CD8-positive, alpha-beta memory T cell (primary cell): ENCODE data around the gene FBLN5. TPM values are rescaled to one million over a fixed set of nuclear protein-coding genes. Genes with fewer than 3 reads are reported as not detected.
"Not testable (repeated sequence)": the region's sequence is repeated elsewhere in the genome, so short reads cannot be mapped to it uniquely, and the experiment has no call there.

Source experiments
- CTCF ChIA-PET: fragments of 350-600 bp; sonication (Branson Sonifier 250); formaldehyde crosslinking; loops from one replicate; lab custom pipeline; 2021; ENCODE audit warnings: antibody characterized with exemption; lab: Charles Lee
- POLR2A ChIA-PET: fragments of 350-600 bp; sonication (Branson Sonifier 250); formaldehyde crosslinking; loops from one replicate; lab custom pipeline; 2021; ENCODE audit warnings: antibody characterized with exemption; lab: Charles Lee
- DNase-seq, 5 donors: peaks; one replicate each; pipeline versions ENCODE4 v3.0.0 to v3.0.0-alpha.2; 2020 to 2022; ENCODE audit warnings: mixed read lengths in 1 of 5
- H3K27ac ChIP-seq: one replicate; pipeline ENCODE4 v1.7.0; 2013; ENCODE audit warnings: low read depth, mild to moderate bottlenecking, low read length, moderate library complexity
- H3K27me3 ChIP-seq: 2 replicates; pipeline ENCODE4 v1.7.0; 2013; ENCODE audit warnings: low read length, mild to moderate bottlenecking; ENCODE audit not compliant: insufficient read depth, poor library complexity, severe bottlenecking
- H3K36me3 ChIP-seq: 2 replicates; pipeline ENCODE4 v1.7.0; 2013; ENCODE audit warnings: mild to moderate bottlenecking, low read length, moderate library complexity; ENCODE audit not compliant: insufficient read depth
- H3K4me1 ChIP-seq: 2 replicates; pipeline ENCODE4 v1.7.0; 2013; ENCODE audit warnings: mild to moderate bottlenecking, low read length, moderate library complexity; ENCODE audit not compliant: insufficient read depth
- H3K4me3 ChIP-seq: 2 replicates; pipeline ENCODE4 v1.7.0; 2013; ENCODE audit warnings: mild to moderate bottlenecking, low read length
- H3K9me3 ChIP-seq: 2 replicates; pipeline ENCODE4 v1.7.0; 2013; ENCODE audit warnings: mild to moderate bottlenecking, low read length
- H3K27ac Mint-ChIP-seq, 8 donors: one replicate each; pipeline ENCODE4 v1.8.0; 2020 to 2021; ENCODE audit warnings: mixed read lengths in 8 of 8, mild to moderate bottlenecking in 6 of 8, inconsistent platforms in 3 of 8, moderate library complexity in 3 of 8
- H3K27me3 Mint-ChIP-seq, 2 donors: one replicate each; pipeline ENCODE4 v1.8.0; 2020 to 2021; ENCODE audit warnings: mixed read lengths in 2 of 2, mild to moderate bottlenecking in 1 of 2, moderate library complexity in 1 of 2
- H3K36me3 Mint-ChIP-seq, 3 donors: one replicate each; pipeline ENCODE4 v1.8.0; 2020 to 2021; ENCODE audit warnings: mixed read lengths in 3 of 3, inconsistent platforms in 1 of 3, mild to moderate bottlenecking in 1 of 3
- H3K4me1 Mint-ChIP-seq, 3 donors: one replicate each; pipeline ENCODE4 v1.8.0; 2020 to 2021; ENCODE audit warnings: mixed read lengths in 3 of 3, inconsistent platforms in 1 of 3, mild to moderate bottlenecking in 1 of 3
- H3K4me3 Mint-ChIP-seq, 7 donors: one replicate each; pipeline ENCODE4 v1.8.0; 2020 to 2021; ENCODE audit warnings: mixed read lengths in 7 of 7, mild to moderate bottlenecking in 6 of 7, moderate library complexity in 4 of 7, inconsistent platforms in 2 of 7
- H3K9me3 Mint-ChIP-seq, 5 donors: one replicate each; pipeline ENCODE4 v1.8.0; 2020 to 2022; ENCODE audit warnings: mixed read lengths in 5 of 5, mild to moderate bottlenecking in 3 of 5, moderate library complexity in 2 of 5, inconsistent platforms in 1 of 5
- polyA plus RNA-seq: library from polyadenylated mRNA; unstranded; fragments of 300-500 nt; fragmentation: Illumina TruSeq; gene quantifications from one replicate; pipeline ENCODE4 v1.2.3, GENCODE V29; 2021
- total RNA-seq, 2 experiments: library from RNA; stranded (reverse); gene quantifications; one replicate each; pipeline ENCODE4 v1.2.3, GENCODE V29; 2021

Gene FBLN5
- total and polyA plus RNA-seq, 3 experiments from 2014 or later = 0.82 to 12.1 (median 0.96) TPM

DNA sequence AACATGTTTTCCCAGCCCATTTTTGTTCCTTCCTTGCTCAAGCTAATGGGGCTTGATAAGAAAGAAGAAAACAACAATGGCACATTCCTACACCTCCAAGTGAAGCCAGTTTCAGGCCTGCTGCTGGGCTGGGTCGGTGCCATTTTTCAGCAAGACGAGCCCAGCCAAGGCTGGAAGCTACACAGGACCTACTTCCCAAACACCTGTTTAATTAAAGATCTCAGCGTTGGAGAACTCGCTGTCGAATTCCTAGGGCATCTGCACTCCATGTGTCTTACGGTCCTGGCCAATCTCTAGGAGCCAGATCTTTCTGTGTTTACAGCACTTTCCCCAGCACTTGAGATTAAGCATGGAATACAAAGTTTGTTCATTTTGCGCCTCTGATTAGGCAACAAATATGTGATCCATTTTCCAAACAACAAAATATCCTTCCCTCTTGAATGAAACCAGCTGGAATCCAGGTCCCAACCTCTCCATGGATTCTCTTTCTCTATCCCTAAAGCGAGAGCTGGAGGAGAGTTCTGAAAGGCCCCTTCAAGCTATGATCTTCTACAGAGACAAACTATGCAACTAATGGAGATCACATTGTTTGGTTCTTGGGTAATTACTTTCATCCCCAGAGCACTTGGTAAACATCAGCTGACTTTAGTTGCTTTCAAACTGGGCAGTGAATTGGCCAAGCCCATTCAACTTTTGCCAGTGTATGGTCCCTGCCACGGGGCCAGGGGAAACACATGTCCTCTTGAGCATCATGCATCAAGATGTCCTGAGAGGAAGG is 45.9 kb downstream of the FBLN5 start:
- no peak overlapping the region for H3K4me3 Mint-ChIP-seq
- no peaks in the 10 kb centered on the region for H3K27me3 ChIP-seq
- H3K4me3 ChIP-seq = no peak overlapping the region
- H3K4me1 Mint-ChIP-seq = peaks cover 1 to 15% (median 6%) of the 10 kb centered on the region in 3 donors
- H3K9me3 ChIP-seq = no peaks in the 10 kb centered on the region
- ChIA-PET POLR2A (no interaction called here), CTCF (interaction anchor here (1.2 kb wide), 1 partner anchor 10 kb away, joined by 6 read pairs; no protein-coding TSS in a partner anchor)
- H3K9me3 Mint-ChIP-seq = no peaks in the 10 kb centered on the region
- H3K4me1 ChIP-seq = no peaks in the 10 kb centered on the region
- no peaks in the 10 kb centered on the region for H3K27me3 Mint-ChIP-seq
- no peaks in the 10 kb centered on the region for H3K36me3 ChIP-seq
- no peaks in the 10 kb centered on the region for H3K36me3 Mint-ChIP-seq
- no peak for DNase-seq
- no peak overlapping the region for H3K27ac Mint-ChIP-seq
- no peak overlapping the region for H3K27ac ChIP-seq

DNA sequence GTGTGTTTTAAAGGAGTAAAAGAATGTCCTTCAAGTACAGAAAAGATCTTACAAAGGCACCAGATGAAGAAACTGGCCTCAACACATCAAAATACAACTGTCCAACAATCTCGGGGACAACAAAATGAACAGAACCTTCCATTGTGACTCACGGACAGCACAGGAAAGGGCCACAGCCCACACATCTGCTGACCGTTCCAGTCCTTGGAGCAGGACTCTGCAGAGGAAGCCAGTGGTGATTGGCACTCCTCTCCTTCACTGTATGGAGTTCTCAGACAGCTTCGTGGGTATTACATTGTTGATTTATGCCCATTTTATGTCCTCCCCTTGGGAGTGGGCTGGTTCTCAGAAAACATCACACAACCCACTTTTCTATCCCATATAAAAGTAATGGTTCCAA is 47.7 kb downstream of the FBLN5 start:
- no peaks in the 10 kb centered on the region for H3K27me3 Mint-ChIP-seq
- peak overlapping the region in 2 of 8 donors; percentile 17 to 78 for H3K27ac Mint-ChIP-seq
- H3K27me3 ChIP-seq = no peaks in the 10 kb centered on the region
- no peak for DNase-seq
- no peak overlapping the region for H3K27ac ChIP-seq
- H3K4me3 ChIP-seq = no peak overlapping the region
- CTCF ChIA-PET = interaction anchor here (0.9 to 2.7 kb wide), 6 partner anchors 12 to 144 kb away, joined by 3 to 11 read pairs (median 5); partner anchors contain the start of gene TC2N
- POLR2A ChIA-PET = no interaction called here
- no peaks in the 10 kb centered on the region for H3K36me3 ChIP-seq
- H3K4me1 Mint-ChIP-seq = peaks cover 5 to 20% (median 9%) of the 10 kb centered on the region in 3 donors
- H3K36me3 Mint-ChIP-seq = no peaks in the 10 kb centered on the region
- H3K9me3 ChIP-seq = no peaks in the 10 kb centered on the region
- H3K4me1 ChIP-seq = no peaks in the 10 kb centered on the region
- no peak overlapping the region for H3K4me3 Mint-ChIP-seq
- H3K9me3 Mint-ChIP-seq = no peaks in the 10 kb centered on the region

DNA sequence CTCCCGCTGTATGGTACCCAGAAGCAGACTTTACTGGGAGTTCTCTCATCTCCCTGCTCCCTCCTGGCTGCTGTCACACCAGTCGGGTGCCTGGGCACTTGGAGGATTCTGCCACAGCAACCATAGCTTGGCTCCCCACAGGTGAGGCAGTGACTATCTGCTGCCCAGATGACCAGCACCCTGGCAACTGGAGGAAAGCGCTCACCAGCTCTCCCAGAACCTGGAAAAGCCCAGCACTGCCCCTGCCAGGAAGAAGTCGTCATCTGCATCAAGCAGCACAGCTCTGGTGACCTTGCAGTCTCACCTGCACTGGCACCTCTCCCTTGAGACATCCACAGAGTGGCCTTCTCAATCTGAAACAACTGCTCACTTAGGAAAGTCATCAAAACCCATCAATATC is 48.3 kb downstream of the FBLN5 start:
- H3K36me3 ChIP-seq = no peaks in the 10 kb centered on the region
- H3K36me3 Mint-ChIP-seq = no peaks in the 10 kb centered on the region
- DNase-seq = peak in 1 of 5 donors; percentile 17
- H3K4me1 ChIP-seq = peaks cover 3% of the 10 kb centered on the region
- ChIA-PET POLR2A (interaction anchor here (1.2 kb wide), 1 partner anchor 53 kb away, joined by 3 read pairs; no protein-coding TSS in a partner anchor), CTCF (interaction anchor here (0.9 to 2.7 kb wide), 8 partner anchors 11 to 143 kb away, joined by 3 to 11 read pairs (median 4); partner anchors contain the start of gene TC2N)
- no peaks in the 10 kb centered on the region for H3K9me3 Mint-ChIP-seq
- peaks cover 5 to 21% (median 9%) of the 10 kb centered on the region in 3 donors for H3K4me1 Mint-ChIP-seq
- peak overlapping the region in 1 of 8 donors; percentile 17 for H3K27ac Mint-ChIP-seq
- H3K4me3 ChIP-seq = no peak overlapping the region
- no peak overlapping the region for H3K27ac ChIP-seq
- H3K4me3 Mint-ChIP-seq = no peak overlapping the region
- H3K9me3 ChIP-seq = no peaks in the 10 kb centered on the region
- H3K27me3 ChIP-seq = no peaks in the 10 kb centered on the region
- no peaks in the 10 kb centered on the region for H3K27me3 Mint-ChIP-seq

DNA sequence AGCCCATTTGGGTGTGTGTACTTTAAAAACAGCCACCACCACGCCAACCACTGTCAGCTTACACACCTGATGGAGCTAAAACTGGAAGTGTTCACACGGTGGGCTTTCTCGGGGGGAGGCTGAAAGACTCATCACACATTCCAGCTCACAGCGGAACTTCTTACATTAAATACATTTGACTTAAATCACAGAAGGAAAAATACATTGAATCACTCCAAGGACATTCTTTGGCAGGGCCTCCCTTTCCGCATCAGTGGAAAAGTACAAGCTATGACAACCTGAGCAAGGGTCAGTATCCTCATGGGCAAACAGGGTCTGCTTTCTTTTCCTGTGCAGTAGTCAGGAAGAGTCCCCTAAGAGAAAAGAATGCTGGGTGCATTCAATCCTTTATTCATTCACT is 49.1 kb downstream of the FBLN5 start:
- ChIA-PET CTCF (interaction anchor here (0.9 to 2.7 kb wide), 5 partner anchors 10 to 35 kb away, joined by 3 to 11 read pairs (median 4); partner anchors contain the start of gene TC2N), POLR2A (interaction anchor here (0.6 to 1.2 kb wide), 4 partner anchors 25 to 197 kb away, joined by 3 to 5 read pairs (median 4); no protein-coding TSS in a partner anchor)
- Mint-ChIP-seq H3K27me3 (no peaks in the 10 kb centered on the region), H3K27ac (peak overlapping the region in 2 of 8 donors; percentile 30 to 47), H3K9me3 (no peaks in the 10 kb centered on the region), H3K4me1 (peaks cover 10 to 29% (median 10%) of the 10 kb centered on the region in 3 donors), H3K4me3 (no peak overlapping the region), H3K36me3 (no peaks in the 10 kb centered on the region)
- H3K27me3 ChIP-seq = no peaks in the 10 kb centered on the region
- DNase-seq = no peak
- H3K36me3 ChIP-seq = no peaks in the 10 kb centered on the region
- no peaks in the 10 kb centered on the region for H3K9me3 ChIP-seq
- peaks cover 11% of the 10 kb centered on the region for H3K4me1 ChIP-seq
- no peak overlapping the region for H3K27ac ChIP-seq
- H3K4me3 ChIP-seq = no peak overlapping the region

DNA sequence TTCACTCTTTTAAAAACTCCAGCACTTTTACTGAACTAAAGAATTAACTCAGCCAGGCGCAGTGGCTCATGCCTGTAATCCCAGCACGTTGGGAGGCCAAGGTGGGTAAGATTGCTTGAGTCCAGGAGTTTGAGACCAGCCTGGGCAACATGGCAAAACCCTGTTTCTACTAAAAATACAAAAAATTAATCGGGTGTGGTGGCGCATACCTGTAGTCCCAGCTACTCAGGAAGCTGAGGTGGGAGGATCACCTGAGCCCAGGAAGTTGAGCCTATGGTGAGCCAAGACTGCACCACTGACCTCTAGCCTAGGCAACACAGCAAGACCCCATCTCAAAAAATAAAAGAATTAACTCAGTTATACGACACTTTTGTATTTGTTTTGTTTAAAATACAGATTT is 49.8 kb downstream of the FBLN5 start:
- Mint-ChIP-seq H3K27ac (peak overlapping the region in 1 of 8 donors; percentile 57), H3K4me1 (peaks cover 16 to 36% (median 17%) of the 10 kb centered on the region in 3 donors)
- H3K36me3 Mint-ChIP-seq, H3K9me3 Mint-ChIP-seq, H3K27ac ChIP-seq, H3K27me3 Mint-ChIP-seq, H3K4me3 ChIP-seq, H3K4me3 Mint-ChIP-seq, H3K27me3 ChIP-seq, DNase-seq, H3K9me3 ChIP-seq, H3K36me3 ChIP-seq: not testable (repeated sequence)
- ChIA-PET POLR2A (interaction anchor here (0.6 kb wide), 2 partner anchors 24 to 32 kb away, joined by 3 to 5 read pairs; no protein-coding TSS in a partner anchor), CTCF (interaction anchor here (0.9 to 2.7 kb wide), 4 partner anchors 9 to 31 kb away, joined by 3 to 11 read pairs (median 6); partner anchors contain the start of gene TC2N)
- peaks cover 17% of the 10 kb centered on the region for H3K4me1 ChIP-seq

DNA sequence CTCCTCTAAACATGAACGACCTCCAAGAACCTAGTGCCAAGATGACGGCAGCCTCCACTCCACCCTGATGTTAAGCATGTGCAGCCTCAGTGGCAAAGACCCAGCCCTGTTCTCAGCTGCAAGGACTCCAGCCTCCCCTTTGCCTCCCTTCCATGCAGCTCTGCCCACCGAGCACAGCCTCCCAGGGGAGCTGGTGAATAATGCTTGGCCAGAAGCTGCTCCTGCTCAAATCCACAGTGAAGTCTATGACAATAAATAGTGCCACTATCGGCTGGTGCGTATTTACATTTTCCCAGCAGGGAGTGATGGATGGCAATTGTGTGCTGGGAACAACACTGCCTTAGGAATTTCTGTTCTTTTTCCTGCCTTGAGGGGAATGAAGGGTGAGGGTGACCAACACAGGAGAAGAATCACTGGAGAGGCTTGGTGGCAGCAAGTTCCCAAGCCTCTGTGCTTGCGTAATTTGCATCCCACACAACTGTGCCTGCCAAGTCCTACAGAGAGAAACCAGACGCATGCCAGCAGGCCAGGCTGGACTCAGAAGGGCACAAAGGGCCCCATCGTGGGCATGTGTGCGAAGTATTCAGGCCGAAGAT is 50.3 kb downstream of the FBLN5 start:
- DNase-seq = no peak
- Mint-ChIP-seq H3K4me1 (peaks cover 21 to 41% (median 22%) of the 10 kb centered on the region in 3 donors), H3K4me3 (no peak overlapping the region), H3K9me3 (no peaks in the 10 kb centered on the region), H3K36me3 (no peaks in the 10 kb centered on the region), H3K27me3 (no peaks in the 10 kb centered on the region), H3K27ac (no peak overlapping the region)
- Histone ChIP-seq H3K27ac (no peak overlapping the region), H3K27me3 (no peaks in the 10 kb centered on the region), H3K4me3 (no peak overlapping the region), H3K36me3 (no peaks in the 10 kb centered on the region), H3K9me3 (no peaks in the 10 kb centered on the region), H3K4me1 (peaks cover 22% of the 10 kb centered on the region)
- POLR2A ChIA-PET = interaction anchor here (1.4 kb wide), 1 partner anchor 14 kb away, joined by 3 read pairs; no protein-coding TSS in a partner anchor
- CTCF ChIA-PET = interaction anchor here (1.2 kb wide), 1 partner anchor 14 kb away, joined by 6 read pairs; no protein-coding TSS in a partner anchor

DNA sequence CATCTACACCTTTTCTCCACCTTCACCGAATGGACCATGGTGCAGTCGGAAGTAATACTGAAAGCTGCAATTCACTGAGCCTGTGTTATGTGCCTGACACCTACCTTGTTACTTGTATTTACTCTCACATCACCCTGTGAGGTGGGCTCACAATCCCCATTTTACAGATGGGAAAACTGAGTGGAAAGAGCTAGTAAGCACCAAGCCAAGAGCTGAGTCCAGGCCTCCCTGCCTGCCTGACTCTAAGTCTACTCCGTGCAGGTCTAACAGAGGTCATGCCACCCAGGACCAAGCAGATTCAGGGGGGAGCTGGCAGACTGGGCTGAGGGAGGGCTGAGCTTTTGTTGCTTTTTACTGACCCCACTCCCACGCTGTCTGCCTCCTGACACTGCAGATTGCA is 51.1 kb downstream of the FBLN5 start:
- Mint-ChIP-seq H3K36me3 (no peaks in the 10 kb centered on the region), H3K9me3 (no peaks in the 10 kb centered on the region), H3K4me3 (no peak overlapping the region), H3K4me1 (peaks cover 28 to 49% (median 29%) of the 10 kb centered on the region in 3 donors), H3K27me3 (no peaks in the 10 kb centered on the region), H3K27ac (no peak overlapping the region)
- Histone ChIP-seq H3K27ac (no peak overlapping the region), H3K9me3 (no peaks in the 10 kb centered on the region), H3K4me3 (no peak overlapping the region), H3K27me3 (no peaks in the 10 kb centered on the region), H3K4me1 (peaks cover 30% of the 10 kb centered on the region), H3K36me3 (no peaks in the 10 kb centered on the region)
- CTCF ChIA-PET = interaction anchor here (1.2 kb wide), 1 partner anchor 15 kb away, joined by 6 read pairs; no protein-coding TSS in a partner anchor
- POLR2A ChIA-PET = interaction anchor here (1.1 to 1.4 kb wide), 2 partner anchors 13 to 29 kb away, joined by 3 read pairs; partner anchors contain the start of gene TC2N
- no peak for DNase-seq
